Type B pancreatic cell (in vitro differentiated cells): ENCODE data around the gene PRADC1. TPM values are rescaled to one million over a fixed set of nuclear protein-coding genes. Genes with fewer than 3 reads are reported as not detected.

Experiments used
- DNase-seq: peaks from one replicate; pipeline ENCODE4 v3.0.0; 2021; ENCODE audit warnings: mixed read lengths; ENCODE audit not compliant: unreplicated experiment; ENCODE audit errors: extremely low spot score
- H3K27ac Mint-ChIP-seq: 2 replicates; pipeline ENCODE4 v1.8.0; 2021; ENCODE audit warnings: mild to moderate bottlenecking, mixed read lengths
- H3K27me3 Mint-ChIP-seq: 2 replicates; pipeline ENCODE4 v1.8.0; 2021; ENCODE audit warnings: mixed read lengths
- H3K36me3 Mint-ChIP-seq: 2 replicates; pipeline ENCODE4 v1.8.0; 2021; ENCODE audit warnings: mixed read lengths
- H3K4me1 Mint-ChIP-seq: one replicate; pipeline ENCODE4 v1.8.0; 2021; ENCODE audit warnings: mixed read lengths; ENCODE audit not compliant: unreplicated experiment
- H3K4me3 Mint-ChIP-seq: 2 replicates; pipeline ENCODE4 v1.8.0; 2021; ENCODE audit warnings: mild to moderate bottlenecking, mixed read lengths
- H3K9me3 Mint-ChIP-seq: 2 replicates; pipeline ENCODE4 v1.8.0; 2021; ENCODE audit warnings: mixed read lengths
- long read RNA-seq: library from polyadenylated mRNA; unstranded; transcript quantifications from one replicate; pipeline ENCODE4 v2.0.0, GENCODE V29; 2020
- total RNA-seq: library from RNA; stranded (reverse); gene quantifications from 2 replicates; pipeline ENCODE4 v1.2.1, GENCODE V29; 2021; ENCODE audit warnings: low replicate concordance
- TF ChIP-seq, protein P1 (sequence below): fragments of 200-600 bp; sonication (generic); conservative IDR thresholded peaks from 2 replicates; pipeline ENCODE4 v1.5.0; 2021; ENCODE audit warnings: antibody characterized with exemption, mild to moderate bottlenecking

PRADC1 gene
- total RNA-seq = 16.3 and 19.6 TPM in 2 replicates
- long read RNA-seq, transcript PRADC1-201 (5 exons, 1,083 nt) = major isoform, 13 of 16 reads
- long read RNA-seq, partial matches to known transcripts = 2 of 16 reads
- long read RNA-seq, other reads (novel, unspliced or antisense) = 1 of 16 reads

DNA sequence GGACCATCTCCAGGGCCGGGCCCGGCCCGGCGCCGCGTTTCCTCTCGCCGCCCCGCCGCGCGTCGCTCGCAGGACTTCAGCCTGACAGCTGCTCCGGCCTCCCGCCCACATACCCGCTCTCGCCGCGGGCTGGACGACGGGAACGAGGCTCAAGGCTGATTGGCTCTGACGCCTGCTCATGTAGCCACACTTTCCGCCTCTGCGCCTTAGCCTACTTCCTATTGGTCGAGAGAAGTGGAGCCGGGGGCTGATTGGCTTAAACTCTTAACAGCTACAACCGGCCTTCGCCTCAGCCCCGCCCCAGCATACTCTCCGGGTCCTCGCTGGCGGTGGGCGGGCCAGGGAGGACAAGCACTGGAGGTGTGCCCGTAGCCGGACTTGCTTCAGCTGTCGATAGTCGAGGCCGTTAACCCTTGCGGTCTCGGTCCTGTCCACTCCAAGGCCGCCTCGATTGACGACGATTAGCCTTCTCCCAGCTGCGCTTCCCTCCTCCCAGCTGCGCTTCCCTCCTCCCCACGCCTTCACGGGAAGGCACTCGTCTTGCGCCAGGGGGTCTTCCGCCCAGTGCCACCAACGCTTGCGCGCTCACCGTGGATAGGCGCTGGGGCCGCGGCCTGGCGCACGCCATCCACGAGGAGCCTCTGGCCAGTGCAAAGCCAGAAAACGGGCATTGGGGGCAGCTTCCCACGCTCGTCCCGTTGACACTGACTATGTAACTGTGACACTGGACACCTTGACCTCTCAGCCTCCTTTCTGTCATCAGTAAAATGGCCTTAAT is at the start of gene PRADC1:
Gene PRADC1, minus strand, starts transcription at position 86 of the 778 bp plus-strand sequence. Its CDS starts 79 bp downstream, at position 7.
- DNase-seq = peak; percentile 98
- Mint-ChIP-seq H3K27me3 (no peaks in the 10 kb centered on the region), H3K27ac (peak within 1 kb of the TSS; percentile 94), H3K4me3 (peak within 1 kb of the TSS; percentile 99), H3K4me1 (peaks cover 23% of the 10 kb centered on the region), H3K36me3 (no peaks in the 10 kb centered on the region), H3K9me3 (no peaks in the 10 kb centered on the region)
- TF ChIP-seq, protein P1, sequence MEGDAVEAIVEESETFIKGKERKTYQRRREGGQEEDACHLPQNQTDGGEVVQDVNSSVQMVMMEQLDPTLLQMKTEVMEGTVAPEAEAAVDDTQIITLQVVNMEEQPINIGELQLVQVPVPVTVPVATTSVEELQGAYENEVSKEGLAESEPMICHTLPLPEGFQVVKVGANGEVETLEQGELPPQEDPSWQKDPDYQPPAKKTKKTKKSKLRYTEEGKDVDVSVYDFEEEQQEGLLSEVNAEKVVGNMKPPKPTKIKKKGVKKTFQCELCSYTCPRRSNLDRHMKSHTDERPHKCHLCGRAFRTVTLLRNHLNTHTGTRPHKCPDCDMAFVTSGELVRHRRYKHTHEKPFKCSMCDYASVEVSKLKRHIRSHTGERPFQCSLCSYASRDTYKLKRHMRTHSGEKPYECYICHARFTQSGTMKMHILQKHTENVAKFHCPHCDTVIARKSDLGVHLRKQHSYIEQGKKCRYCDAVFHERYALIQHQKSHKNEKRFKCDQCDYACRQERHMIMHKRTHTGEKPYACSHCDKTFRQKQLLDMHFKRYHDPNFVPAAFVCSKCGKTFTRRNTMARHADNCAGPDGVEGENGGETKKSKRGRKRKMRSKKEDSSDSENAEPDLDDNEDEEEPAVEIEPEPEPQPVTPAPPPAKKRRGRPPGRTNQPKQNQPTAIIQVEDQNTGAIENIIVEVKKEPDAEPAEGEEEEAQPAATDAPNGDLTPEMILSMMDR = no peak

DNA sequence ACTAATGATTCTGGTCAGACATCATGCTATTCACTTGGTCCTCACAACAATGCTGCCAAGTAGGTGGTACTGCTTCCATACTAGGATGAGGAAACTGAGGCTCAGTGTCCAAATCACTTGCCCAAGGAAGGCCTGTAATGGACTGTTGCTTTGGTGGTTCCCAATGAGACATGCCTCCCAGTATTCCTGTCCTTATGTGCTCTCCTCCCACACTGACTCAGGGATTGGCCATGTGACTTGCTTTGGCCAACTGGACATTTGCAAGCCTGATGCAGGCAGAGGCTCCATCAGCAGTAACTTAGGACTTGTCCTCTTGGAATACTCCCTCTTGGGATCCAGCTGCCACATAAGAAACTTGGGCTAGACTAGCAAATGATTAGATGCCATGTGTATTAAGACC is 48.2 kb upstream of the PRADC1 start:
- DNase-seq = no peak
- Mint-ChIP-seq H3K4me1 (no peaks in the 10 kb centered on the region), H3K27ac (no peak overlapping the region), H3K9me3 (no peaks in the 10 kb centered on the region), H3K36me3 (no peaks in the 10 kb centered on the region), H3K27me3 (peaks cover 29% of the 10 kb centered on the region), H3K4me3 (no peak overlapping the region)
- TF ChIP-seq, protein P1 = no peak

DNA sequence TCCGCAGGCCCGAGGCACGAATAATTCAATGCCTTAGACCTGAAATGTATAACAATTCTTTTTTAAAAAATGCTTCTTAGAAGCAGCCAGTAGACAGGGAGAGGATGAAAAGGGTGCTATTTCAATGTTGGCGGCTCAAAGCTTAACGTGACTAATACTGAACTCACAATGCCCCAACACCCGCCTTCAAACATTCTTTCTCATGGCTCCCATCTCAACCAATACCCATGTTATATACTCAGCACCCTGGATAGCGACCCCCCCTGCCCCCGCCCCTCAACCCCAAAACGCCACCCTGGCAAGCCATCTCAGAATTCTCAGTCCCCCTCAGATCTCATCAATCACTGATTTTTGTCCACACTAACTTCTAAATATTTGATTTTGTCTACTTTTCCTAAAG is 46.8 kb upstream of the PRADC1 start:
- Mint-ChIP-seq H3K36me3 (no peaks in the 10 kb centered on the region), H3K27me3 (peaks cover 15% of the 10 kb centered on the region), H3K4me1 (no peaks in the 10 kb centered on the region), H3K4me3 (no peak overlapping the region), H3K27ac (no peak overlapping the region), H3K9me3 (no peaks in the 10 kb centered on the region)
- TF ChIP-seq, protein P1 = no peak
- no peak for DNase-seq

DNA sequence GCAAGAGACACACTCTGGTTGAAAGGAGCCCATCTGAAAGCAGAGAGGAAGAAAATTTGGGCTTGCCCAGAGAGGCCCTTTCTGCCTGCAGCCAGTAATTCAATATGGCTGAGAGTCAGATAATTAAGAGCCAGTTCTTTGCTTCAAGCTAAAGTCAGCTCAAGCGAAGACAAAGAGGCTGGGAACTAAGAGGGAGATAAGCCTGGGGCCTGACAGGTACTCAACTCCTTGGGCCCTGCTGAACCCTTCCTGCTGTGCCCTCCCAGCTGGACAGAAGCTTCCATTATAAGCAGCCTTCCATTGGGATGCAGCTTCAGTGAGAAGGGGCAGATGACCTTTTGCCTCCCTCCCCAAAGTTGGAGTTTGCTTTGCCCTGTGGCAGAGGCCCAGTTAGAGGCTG is 39.2 kb upstream of the PRADC1 start:
- Mint-ChIP-seq H3K4me1 (no peaks in the 10 kb centered on the region), H3K36me3 (no peaks in the 10 kb centered on the region), H3K27me3 (peaks cover 46% of the 10 kb centered on the region), H3K27ac (no peak overlapping the region), H3K4me3 (no peak overlapping the region), H3K9me3 (no peaks in the 10 kb centered on the region)
- TF ChIP-seq, protein P1 = no peak
- DNase-seq = no peak

DNA sequence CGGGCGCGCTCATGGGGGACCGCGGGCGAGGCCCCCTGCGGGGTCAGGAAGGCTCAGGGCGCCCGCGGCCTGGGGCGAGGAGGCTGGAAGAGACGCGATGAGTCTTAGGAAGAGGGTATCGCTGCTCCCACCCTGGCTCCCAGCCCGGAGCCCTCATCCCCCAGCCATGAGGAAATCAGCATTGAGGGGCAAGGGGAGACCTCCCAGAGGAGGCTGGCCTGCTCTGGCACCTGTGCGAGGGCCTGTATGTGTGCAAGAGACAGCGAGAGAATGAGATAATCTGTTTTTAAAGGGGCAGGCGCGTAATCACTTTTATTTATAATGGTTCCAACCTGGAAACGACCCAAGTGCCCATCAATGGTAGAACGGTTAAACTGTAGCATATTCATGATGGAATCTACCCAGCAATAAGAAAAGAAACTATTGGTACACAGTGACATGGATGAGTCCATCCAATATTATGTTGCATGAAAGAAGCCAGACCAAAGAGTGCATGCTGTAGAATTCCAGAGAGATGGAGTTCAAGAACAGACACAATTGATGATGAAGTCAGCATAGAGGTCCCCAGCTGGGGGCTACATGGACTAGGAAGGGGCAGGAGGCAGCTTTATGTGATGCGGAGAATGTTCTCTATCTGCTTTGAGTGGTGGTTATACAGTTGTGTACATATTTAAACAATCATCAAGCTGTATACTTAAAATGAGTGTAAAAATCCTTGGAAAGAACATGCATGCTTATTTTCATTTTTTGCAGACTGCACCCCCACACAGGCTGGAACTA is 36.8 kb upstream of the PRADC1 start:
- Mint-ChIP-seq H3K27me3 (peaks cover 53% of the 10 kb centered on the region), H3K9me3 (no peaks in the 10 kb centered on the region), H3K4me3 (peak overlapping the region; percentile 38), H3K4me1 (no peaks in the 10 kb centered on the region), H3K36me3 (peaks cover 4% of the 10 kb centered on the region), H3K27ac (no peak overlapping the region)
- DNase-seq = no peak
- TF ChIP-seq, protein P1 = no peak
